OCI-LY1 (cell line): ENCODE data around the gene ARHGAP22.

Experiments used
- H2AFZ ChIP-seq: fragments of 200-600 bp; sonication (generic), shearing (Covaris generic); 2 replicates; pipeline ENCODE4 v1.6.0; 2014; ENCODE audit warnings: antibody characterized with exemption, mild to moderate bottlenecking, low read length
- H3F3A ChIP-seq: fragments of 200-600 bp; sonication (generic), shearing (Covaris generic); 2 replicates; pipeline ENCODE4 v1.6.0; 2014; ENCODE audit warnings: mild to moderate bottlenecking, antibody characterized with exemption, low read length, moderate library complexity; ENCODE audit not compliant: insufficient read depth
- H3K27ac ChIP-seq: fragments of 200-600 bp; sonication (generic); 2 replicates; pipeline ENCODE4 v1.5.1; 2014; ENCODE audit warnings: low read length, mixed run types, mild to moderate bottlenecking, low read depth; ENCODE audit not compliant: poor library complexity, severe bottlenecking
- H3K27me3 ChIP-seq: fragments of 200-600 bp; sonication (generic); 2 replicates; pipeline ENCODE4 v1.6.0; 2014; ENCODE audit warnings: antibody characterized with exemption, mild to moderate bottlenecking, low read length, moderate library complexity; ENCODE audit not compliant: insufficient read depth
- H3K36me3 ChIP-seq: fragments of 200-600 bp; sonication (generic); 2 replicates; pipeline ENCODE4 v1.6.1; 2014; ENCODE audit warnings: mild to moderate bottlenecking, antibody characterized with exemption, low read length, moderate library complexity, mixed read lengths; ENCODE audit not compliant: insufficient read depth
- H3K4me1 ChIP-seq: fragments of 200-600 bp; sonication (generic); 2 replicates; pipeline ENCODE4 v1.5.1; 2014; ENCODE audit warnings: mild to moderate bottlenecking, low read length, moderate library complexity; ENCODE audit not compliant: insufficient read depth, severe bottlenecking
- H3K4me2 ChIP-seq: fragments of 200-600 bp; sonication (generic), shearing (Covaris generic); 2 replicates; pipeline ENCODE4 v1.6.1; 2014; ENCODE audit warnings: low read length
- H3K4me3 ChIP-seq: fragments of 200-600 bp; sonication (generic); 2 replicates; pipeline ENCODE4 v1.5.1; 2014; ENCODE audit warnings: low read length, low read depth, mild to moderate bottlenecking, mixed read lengths; ENCODE audit not compliant: poor library complexity, severe bottlenecking
- H3K79me2 ChIP-seq: fragments of 200-600 bp; shearing (Covaris generic); 2 replicates; pipeline ENCODE4 v1.6.1; 2016; ENCODE audit warnings: mixed run types, low read length, mixed read lengths; ENCODE audit not compliant: insufficient read depth
- H3K9ac ChIP-seq: fragments of 200-600 bp; sonication (generic), shearing (Covaris generic); 2 replicates; pipeline ENCODE4 v1.6.1; 2014; ENCODE audit warnings: mild to moderate bottlenecking, low read length, mixed read lengths
- H3K9me2 ChIP-seq: fragments of 200-600 bp; sonication (generic), shearing (Covaris generic); 2 replicates; pipeline ENCODE4 v1.6.1; 2014; ENCODE audit warnings: low read depth, mild to moderate bottlenecking, low read length, mixed read lengths
- H3K9me3 ChIP-seq: fragments of 200-600 bp; shearing (Covaris generic); 2 replicates; pipeline ENCODE4 v1.6.1; 2014; ENCODE audit warnings: low read length, mixed read lengths
- H4K20me1 ChIP-seq: fragments of 200-600 bp; sonication (generic), shearing (Covaris generic); 2 replicates; pipeline ENCODE4 v1.6.0; 2016; ENCODE audit warnings: mild to moderate bottlenecking, low read length; ENCODE audit not compliant: insufficient read depth
- EZH2 ChIP-seq: fragments of 200-600 bp; sonication (generic), shearing (Covaris generic); IDR thresholded peaks from 2 replicates; pipeline ENCODE4 v1.8.0; 2017; ENCODE audit warnings: borderline replicate concordance, mixed run types, mild to moderate bottlenecking, antibody characterized with exemption, low read length, moderate library complexity, mixed read lengths
- TF ChIP-seq, protein P1 (sequence below): fragments of 200-600 bp; sonication (generic), shearing (Covaris generic); IDR thresholded peaks from 2 replicates; pipeline ENCODE4 v1.5.1; 2017; ENCODE audit warnings: mild to moderate bottlenecking, antibody characterized with exemption, low read length, moderate library complexity, mixed read lengths

Gene ARHGAP22

GRCh38 chr10:48487244-48487643 lies 117.6 kb downstream of the ARHGAP22 start:
- no peaks in the 10 kb centered on the region for H3K79me2 ChIP-seq
- H4K20me1 ChIP-seq: no peaks in the 10 kb centered on the region; the same call in 1 of the 2 replicates
- H3K9ac ChIP-seq: no peak overlapping the region

GRCh38 chr10:48485711-48486110 lies 119.2 kb downstream of the ARHGAP22 start:
- Histone ChIP-seq H3K9me2 (no peaks in the 10 kb centered on the region), H3K9ac (no peak overlapping the region), H3K4me3 (no peak overlapping the region), H3K79me2 (no peaks in the 10 kb centered on the region), H4K20me1 (no peaks in the 10 kb centered on the region), H3K27ac (no peak overlapping the region), H2AFZ (no peak overlapping the region), H3K36me3 (no peaks in the 10 kb centered on the region), H3K4me2 (no peak overlapping the region), H3F3A (no peaks in the 10 kb centered on the region), H3K4me1 (no peaks in the 10 kb centered on the region), H3K27me3 (0 out of 2 replicates have a peak, but pooled peaks cover under 1% of the 10 kb centered on the region), H3K9me3 (no peaks in the 10 kb centered on the region)
- TF ChIP-seq, protein P1, sequence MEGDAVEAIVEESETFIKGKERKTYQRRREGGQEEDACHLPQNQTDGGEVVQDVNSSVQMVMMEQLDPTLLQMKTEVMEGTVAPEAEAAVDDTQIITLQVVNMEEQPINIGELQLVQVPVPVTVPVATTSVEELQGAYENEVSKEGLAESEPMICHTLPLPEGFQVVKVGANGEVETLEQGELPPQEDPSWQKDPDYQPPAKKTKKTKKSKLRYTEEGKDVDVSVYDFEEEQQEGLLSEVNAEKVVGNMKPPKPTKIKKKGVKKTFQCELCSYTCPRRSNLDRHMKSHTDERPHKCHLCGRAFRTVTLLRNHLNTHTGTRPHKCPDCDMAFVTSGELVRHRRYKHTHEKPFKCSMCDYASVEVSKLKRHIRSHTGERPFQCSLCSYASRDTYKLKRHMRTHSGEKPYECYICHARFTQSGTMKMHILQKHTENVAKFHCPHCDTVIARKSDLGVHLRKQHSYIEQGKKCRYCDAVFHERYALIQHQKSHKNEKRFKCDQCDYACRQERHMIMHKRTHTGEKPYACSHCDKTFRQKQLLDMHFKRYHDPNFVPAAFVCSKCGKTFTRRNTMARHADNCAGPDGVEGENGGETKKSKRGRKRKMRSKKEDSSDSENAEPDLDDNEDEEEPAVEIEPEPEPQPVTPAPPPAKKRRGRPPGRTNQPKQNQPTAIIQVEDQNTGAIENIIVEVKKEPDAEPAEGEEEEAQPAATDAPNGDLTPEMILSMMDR: no peak
- TF ChIP-seq EZH2: no peak

More at GRCh38 chr10:48487244-48487643, 117.6 kb downstream of the ARHGAP22 start:
- H3K36me3 ChIP-seq: no peaks in the 10 kb centered on the region
- no peak for TF ChIP-seq EZH2
- TF ChIP-seq, protein P1: no peak
- peaks cover 4% of the 10 kb centered on the region; the same call in 1 of the 2 replicates for H3K27me3 ChIP-seq
- no peaks in the 10 kb centered on the region for H3K9me3 ChIP-seq
- H3K9me2 ChIP-seq: no peaks in the 10 kb centered on the region
- H3K27ac ChIP-seq: no peak overlapping the region
- no peak overlapping the region for H3K4me3 ChIP-seq
- H3F3A ChIP-seq: no peaks in the 10 kb centered on the region
- H3K4me1 ChIP-seq: no peaks in the 10 kb centered on the region
- no peak overlapping the region for H3K4me2 ChIP-seq
- no peak overlapping the region for H2AFZ ChIP-seq

DNA sequence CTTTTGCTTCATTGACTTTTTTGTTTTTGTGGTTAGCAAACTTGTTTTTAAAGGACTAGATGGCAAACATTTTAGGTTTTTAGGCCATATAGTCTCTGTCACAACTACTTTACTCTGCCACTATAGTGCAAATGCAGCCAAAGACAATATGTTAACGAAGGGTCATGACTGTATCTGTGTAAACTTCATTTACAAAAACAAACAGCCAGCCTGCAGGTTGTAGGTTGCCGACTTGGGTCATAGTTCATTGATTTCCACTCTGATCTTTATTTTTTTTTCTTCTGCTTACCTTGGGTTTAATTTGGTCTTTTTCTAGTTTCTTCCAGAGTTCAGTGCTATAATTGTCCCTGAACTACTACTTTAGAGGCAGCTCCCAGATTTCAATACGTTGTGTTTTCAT lies 120.0 kb downstream of the ARHGAP22 start:
- Histone ChIP-seq H3K36me3 (no peaks in the 10 kb centered on the region), H4K20me1 (no peaks in the 10 kb centered on the region), H3K27ac (no peak overlapping the region), H2AFZ (no peak overlapping the region), H3K79me2 (no peaks in the 10 kb centered on the region), H3F3A (no peaks in the 10 kb centered on the region), H3K9ac (no peak overlapping the region), H3K4me1 (no peaks in the 10 kb centered on the region), H3K27me3 (no peaks in the 10 kb centered on the region), H3K9me3 (no peaks in the 10 kb centered on the region), H3K4me3 (no peak overlapping the region), H3K4me2 (no peak overlapping the region), H3K9me2 (no peaks in the 10 kb centered on the region)
- no peak for TF ChIP-seq EZH2
- TF ChIP-seq, protein P1: no peak
